HG03457 (cell line): ENCODE data around the gene KLHL30.

Source experiments
- ATAC-seq: cut with Tn5 transposase; IDR thresholded peaks from one replicate; pipeline ENCODE4 v1.9.1; 2021; ENCODE audit warnings: moderate number of reproducible peaks; ENCODE audit not compliant: unreplicated experiment

The KLHL30 gene

GRCh38 chr2:238144262-238144661 lies 5.8 kb downstream of the KLHL30 start:
- ATAC-seq, result no peak

- no peak for ATAC-seq
Observed at GRCh38 chr2:238145046-238145445, 6.6 kb downstream of the KLHL30 start.

- no peak for ATAC-seq
Observed at GRCh38 chr2:238145851-238146250, 7.4 kb downstream of the KLHL30 start.

- ATAC-seq, result no peak
Observed at GRCh38 chr2:238146884-238147544, 8.5 kb downstream of the KLHL30 start.

- ATAC-seq, result no peak
Observed at GRCh38 chr2:238148981-238149380, 10.5 kb downstream of the KLHL30 start.

GRCh38 chr2:238149841-238150572 lies 11.5 kb downstream of the KLHL30 start:
- no peak for ATAC-seq

GRCh38 chr2:238150686-238151085 lies 12.2 kb downstream of the KLHL30 start:
- no peak for ATAC-seq

- no peak for ATAC-seq
Observed at GRCh38 chr2:238151205-238151604, 12.7 kb downstream of the KLHL30 start.

- no peak for ATAC-seq
Observed at GRCh38 chr2:238151628-238152235, 13.3 kb downstream of the KLHL30 start.

- no peak for ATAC-seq
Observed at GRCh38 chr2:238152771-238153688, 14.6 kb downstream of the KLHL30 start.

- ATAC-seq, result no peak
Observed at GRCh38 chr2:238154570-238154969, 16.1 kb downstream of the KLHL30 start.

GRCh38 chr2:238155051-238155760 lies 16.7 kb downstream of the KLHL30 start:
- ATAC-seq, result no peak

GRCh38 chr2:238155761-238156694 lies 17.6 kb downstream of the KLHL30 start:
- ATAC-seq, result no peak

- no peak for ATAC-seq
Observed at GRCh38 chr2:238157506-238158017, 19.1 kb downstream of the KLHL30 start.

GRCh38 chr2:238158018-238158508 lies 19.6 kb downstream of the KLHL30 start:
- no peak for ATAC-seq

- no peak for ATAC-seq
Observed at GRCh38 chr2:238158509-238159070, 20.1 kb downstream of the KLHL30 start, which contains the start of gene ERFE. Gene ERFE (plus strand): TSS chr2:238158970. CDS start chr2:238159008, 38 bp downstream.

GRCh38 chr2:238159071-238159539 lies 20.6 kb downstream of the KLHL30 start:
- no peak for ATAC-seq

- ATAC-seq, result no peak
Observed at GRCh38 chr2:238159661-238160205, 21.3 kb downstream of the KLHL30 start.
